ENCODE results near the gene SND1.

DNA sequence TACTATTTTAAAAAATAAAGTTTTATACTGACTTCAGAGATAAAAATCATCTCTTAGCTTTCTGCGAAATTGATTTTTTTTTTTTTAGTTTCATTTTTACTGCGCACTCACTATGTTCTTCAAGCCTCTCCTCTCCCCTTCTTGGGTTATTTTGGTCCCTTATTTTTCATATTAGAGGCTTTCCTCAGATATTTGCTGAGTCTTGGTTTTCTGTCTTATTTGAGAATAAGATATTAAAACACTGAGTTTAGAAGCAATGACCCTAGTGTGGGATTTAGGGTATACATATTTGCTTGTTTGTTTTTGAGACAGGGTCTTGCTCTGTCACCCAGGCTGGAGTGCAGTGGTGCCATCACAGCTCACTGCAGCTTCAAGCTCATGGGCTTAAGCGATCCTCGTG is 59.9 kb downstream of the SND1 start:
- TF ChIP-seq, protein P1, sequence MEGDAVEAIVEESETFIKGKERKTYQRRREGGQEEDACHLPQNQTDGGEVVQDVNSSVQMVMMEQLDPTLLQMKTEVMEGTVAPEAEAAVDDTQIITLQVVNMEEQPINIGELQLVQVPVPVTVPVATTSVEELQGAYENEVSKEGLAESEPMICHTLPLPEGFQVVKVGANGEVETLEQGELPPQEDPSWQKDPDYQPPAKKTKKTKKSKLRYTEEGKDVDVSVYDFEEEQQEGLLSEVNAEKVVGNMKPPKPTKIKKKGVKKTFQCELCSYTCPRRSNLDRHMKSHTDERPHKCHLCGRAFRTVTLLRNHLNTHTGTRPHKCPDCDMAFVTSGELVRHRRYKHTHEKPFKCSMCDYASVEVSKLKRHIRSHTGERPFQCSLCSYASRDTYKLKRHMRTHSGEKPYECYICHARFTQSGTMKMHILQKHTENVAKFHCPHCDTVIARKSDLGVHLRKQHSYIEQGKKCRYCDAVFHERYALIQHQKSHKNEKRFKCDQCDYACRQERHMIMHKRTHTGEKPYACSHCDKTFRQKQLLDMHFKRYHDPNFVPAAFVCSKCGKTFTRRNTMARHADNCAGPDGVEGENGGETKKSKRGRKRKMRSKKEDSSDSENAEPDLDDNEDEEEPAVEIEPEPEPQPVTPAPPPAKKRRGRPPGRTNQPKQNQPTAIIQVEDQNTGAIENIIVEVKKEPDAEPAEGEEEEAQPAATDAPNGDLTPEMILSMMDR (IDR thresholded peaks at IDR 0.05), result no peak
- no peak for TF ChIP-seq POLR2A (IDR thresholded peaks at IDR 0.05)

All from esophagus squamous epithelium (tissue), 4 donors.